Measurements from ENCODE around the gene NOS3.

DNA sequence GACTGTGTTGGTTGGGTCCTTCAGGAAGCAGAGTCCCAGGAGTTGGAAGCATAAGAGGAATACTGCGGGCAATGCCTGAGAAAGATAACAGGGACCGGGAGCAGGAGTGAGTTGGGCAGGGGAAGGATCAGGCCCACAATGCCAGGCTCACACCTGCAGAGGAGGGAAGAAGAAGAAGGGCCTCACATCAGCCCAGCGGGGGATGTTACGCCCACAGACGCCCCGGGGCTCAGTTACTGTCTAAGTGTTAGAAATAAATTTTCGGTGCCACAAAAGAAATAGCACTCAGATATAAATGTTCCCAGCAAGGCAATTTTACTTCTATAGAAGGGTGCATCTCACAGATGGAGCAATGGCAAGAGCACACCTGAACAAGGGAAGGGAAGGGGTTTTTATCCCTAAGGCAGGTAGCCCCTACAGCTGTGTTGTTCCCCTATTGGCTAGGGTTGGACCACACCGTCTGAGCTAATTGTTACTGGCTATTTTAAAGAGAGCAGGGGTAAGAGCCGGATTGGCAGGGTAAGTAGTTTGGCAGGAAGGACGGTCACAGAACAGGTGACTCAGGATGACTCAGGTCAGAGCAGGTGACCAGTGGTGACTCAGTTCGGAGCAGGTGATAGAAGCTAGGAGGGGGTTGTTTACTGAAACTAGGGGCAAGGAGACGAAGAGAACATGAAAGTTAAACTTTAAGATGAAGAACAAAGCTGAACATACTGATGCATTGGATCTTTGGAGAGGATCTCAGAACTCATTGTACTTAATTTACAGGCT is at the start of gene NOS3:
- no peak for TF ChIP-seq POLR2AphosphoS5 (IDR thresholded peaks at IDR 0.05)
- TF ChIP-seq EZH2 (IDR thresholded peaks at IDR 0.05; ENCODE audit: borderline replicate concordance, insufficient read depth, low read length, poor library complexity, severe bottlenecking) = no peak
- TF ChIP-seq, protein P1, sequence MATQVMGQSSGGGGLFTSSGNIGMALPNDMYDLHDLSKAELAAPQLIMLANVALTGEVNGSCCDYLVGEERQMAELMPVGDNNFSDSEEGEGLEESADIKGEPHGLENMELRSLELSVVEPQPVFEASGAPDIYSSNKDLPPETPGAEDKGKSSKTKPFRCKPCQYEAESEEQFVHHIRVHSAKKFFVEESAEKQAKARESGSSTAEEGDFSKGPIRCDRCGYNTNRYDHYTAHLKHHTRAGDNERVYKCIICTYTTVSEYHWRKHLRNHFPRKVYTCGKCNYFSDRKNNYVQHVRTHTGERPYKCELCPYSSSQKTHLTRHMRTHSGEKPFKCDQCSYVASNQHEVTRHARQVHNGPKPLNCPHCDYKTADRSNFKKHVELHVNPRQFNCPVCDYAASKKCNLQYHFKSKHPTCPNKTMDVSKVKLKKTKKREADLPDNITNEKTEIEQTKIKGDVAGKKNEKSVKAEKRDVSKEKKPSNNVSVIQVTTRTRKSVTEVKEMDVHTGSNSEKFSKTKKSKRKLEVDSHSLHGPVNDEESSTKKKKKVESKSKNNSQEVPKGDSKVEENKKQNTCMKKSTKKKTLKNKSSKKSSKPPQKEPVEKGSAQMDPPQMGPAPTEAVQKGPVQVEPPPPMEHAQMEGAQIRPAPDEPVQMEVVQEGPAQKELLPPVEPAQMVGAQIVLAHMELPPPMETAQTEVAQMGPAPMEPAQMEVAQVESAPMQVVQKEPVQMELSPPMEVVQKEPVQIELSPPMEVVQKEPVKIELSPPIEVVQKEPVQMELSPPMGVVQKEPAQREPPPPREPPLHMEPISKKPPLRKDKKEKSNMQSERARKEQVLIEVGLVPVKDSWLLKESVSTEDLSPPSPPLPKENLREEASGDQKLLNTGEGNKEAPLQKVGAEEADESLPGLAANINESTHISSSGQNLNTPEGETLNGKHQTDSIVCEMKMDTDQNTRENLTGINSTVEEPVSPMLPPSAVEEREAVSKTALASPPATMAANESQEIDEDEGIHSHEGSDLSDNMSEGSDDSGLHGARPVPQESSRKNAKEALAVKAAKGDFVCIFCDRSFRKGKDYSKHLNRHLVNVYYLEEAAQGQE (IDR thresholded peaks at IDR 0.05; ENCODE audit: borderline replicate concordance) = no peak
- TF ChIP-seq, protein P2, sequence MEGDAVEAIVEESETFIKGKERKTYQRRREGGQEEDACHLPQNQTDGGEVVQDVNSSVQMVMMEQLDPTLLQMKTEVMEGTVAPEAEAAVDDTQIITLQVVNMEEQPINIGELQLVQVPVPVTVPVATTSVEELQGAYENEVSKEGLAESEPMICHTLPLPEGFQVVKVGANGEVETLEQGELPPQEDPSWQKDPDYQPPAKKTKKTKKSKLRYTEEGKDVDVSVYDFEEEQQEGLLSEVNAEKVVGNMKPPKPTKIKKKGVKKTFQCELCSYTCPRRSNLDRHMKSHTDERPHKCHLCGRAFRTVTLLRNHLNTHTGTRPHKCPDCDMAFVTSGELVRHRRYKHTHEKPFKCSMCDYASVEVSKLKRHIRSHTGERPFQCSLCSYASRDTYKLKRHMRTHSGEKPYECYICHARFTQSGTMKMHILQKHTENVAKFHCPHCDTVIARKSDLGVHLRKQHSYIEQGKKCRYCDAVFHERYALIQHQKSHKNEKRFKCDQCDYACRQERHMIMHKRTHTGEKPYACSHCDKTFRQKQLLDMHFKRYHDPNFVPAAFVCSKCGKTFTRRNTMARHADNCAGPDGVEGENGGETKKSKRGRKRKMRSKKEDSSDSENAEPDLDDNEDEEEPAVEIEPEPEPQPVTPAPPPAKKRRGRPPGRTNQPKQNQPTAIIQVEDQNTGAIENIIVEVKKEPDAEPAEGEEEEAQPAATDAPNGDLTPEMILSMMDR (IDR thresholded peaks at IDR 0.05; ENCODE audit: poor library complexity, severe bottlenecking) = no peak
- no peak for TF ChIP-seq EP300 (conservative IDR thresholded peaks at IDR 0.05; ENCODE audit: poor library complexity, severe bottlenecking)
- TF ChIP-seq MXI1 (conservative IDR thresholded peaks at IDR 0.05; ENCODE audit: poor library complexity, severe bottlenecking) = no peak
- TF ChIP-seq RAD21 (conservative IDR thresholded peaks at IDR 0.05) = no peak
